HG02970 (cell line): Measurements from ENCODE around the gene BANF2.

Experiments used
- ATAC-seq: cut with Tn5 transposase; IDR thresholded peaks from one replicate; pipeline ENCODE4 v1.9.1; 2021; ENCODE audit warnings: mild to moderate bottlenecking, moderate library complexity, moderate number of reproducible peaks; ENCODE audit not compliant: unreplicated experiment, low FRiP score

BANF2 gene

GRCh38 chr20:17732907-17733521 lies 33.2 kb downstream of the BANF2 start:
- ATAC-seq, result no peak

GRCh38 chr20:17733767-17734304 lies 34.1 kb downstream of the BANF2 start:
- no peak for ATAC-seq

DNA sequence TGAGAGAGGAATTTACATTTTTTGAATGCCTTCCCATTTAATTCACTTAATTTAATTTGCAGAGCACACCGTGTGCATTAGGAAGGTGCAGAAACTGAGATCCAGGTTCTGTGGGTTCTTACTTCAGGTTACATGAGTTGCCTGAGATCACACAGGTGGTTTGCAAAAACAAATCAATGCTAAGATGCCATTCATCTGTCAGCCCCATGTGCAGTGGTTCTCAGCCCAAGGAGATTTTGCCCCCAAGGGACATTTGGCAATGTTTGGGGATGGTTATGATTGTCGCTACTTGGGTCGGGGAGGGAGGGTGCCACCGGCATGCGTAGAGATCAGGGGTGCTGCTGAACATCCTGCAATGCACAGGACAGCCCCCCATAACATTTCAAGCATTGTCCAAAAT lies 34.6 kb downstream of the BANF2 start:
- ATAC-seq, result no peak

- ATAC-seq, result no peak
These were observed 35.5 kb downstream of the BANF2 start for GRCh38 chr20:17735206-17735804.

DNA sequence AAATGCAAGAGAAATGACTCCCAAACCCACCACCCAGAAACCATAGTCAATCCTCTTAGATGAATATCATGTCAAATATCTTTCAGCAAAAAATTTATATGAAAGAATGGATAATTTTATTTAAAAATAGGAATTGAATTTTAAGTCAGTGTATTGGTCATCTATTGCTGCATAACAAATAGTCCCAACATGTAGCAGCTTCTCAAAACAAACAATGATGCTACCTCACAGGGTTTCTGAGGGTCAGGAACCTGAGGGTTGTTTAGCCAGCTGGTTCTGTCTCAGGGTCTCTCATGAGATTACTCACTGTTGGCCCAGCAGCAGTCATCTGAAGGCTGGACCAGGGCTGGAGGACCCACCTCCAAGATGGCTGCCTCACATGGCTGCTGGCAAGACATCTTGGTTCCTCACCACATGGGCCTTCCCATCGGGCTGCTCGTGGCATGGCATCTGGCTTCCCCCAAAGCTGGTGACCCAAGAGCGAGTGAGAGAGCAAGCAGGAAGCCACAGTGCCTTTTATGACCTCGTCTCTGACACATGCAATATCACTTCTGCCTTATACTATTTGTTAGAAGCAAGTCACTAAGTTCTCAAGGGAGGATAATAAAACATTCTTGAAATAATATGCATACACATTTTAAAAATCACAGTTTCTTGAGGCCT lies 36.3 kb downstream of the BANF2 start:
- no peak for ATAC-seq

- no peak for ATAC-seq
These were observed 38.4 kb downstream of the BANF2 start for GRCh38 chr20:17738154-17738553.

GRCh38 chr20:17741220-17741619 lies 41.5 kb downstream of the BANF2 start:
- no peak for ATAC-seq

GRCh38 chr20:17742731-17743130 lies 43.0 kb downstream of the BANF2 start:
- ATAC-seq, result no peak

DNA sequence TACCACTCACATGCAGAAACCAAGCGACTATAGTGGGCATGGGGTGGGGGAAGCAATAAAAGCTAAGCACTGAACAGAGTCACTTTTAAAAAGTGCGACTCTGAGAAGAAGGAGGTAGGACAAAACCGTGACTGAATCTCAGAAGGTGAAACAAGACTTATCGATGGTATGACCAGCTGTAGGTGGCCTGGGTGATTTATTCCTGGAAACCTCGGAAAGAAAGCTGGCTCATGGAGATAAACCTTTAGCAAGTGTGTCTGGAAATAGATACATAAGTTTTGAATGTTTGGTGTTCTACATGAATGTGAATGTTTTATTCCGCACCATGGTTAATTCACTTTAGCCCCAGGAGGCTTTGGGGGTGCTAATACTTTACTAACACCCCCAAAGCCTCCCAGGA lies 43.9 kb downstream of the BANF2 start:
- no peak for ATAC-seq

DNA sequence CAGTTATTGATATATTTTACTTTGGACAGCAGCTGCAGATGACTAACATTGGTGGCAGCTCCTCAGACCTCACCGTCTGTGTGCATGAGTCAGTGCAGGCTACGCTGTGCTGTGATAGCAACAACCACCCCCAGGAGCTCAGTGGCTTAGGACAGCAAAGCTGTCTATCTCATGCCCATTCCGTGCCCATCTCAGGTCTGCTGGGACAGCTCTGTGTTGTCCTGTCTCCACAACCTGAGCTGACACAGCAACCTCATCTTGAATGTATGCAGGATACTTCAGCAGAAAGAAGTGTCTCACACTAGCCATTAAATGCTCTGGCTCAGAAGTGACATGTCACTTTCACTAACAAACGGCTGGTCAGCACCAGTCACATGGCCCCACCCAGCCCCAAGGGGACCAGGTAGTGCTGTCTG lies 47.7 kb downstream of the BANF2 start:
- ATAC-seq, result no peak

DNA sequence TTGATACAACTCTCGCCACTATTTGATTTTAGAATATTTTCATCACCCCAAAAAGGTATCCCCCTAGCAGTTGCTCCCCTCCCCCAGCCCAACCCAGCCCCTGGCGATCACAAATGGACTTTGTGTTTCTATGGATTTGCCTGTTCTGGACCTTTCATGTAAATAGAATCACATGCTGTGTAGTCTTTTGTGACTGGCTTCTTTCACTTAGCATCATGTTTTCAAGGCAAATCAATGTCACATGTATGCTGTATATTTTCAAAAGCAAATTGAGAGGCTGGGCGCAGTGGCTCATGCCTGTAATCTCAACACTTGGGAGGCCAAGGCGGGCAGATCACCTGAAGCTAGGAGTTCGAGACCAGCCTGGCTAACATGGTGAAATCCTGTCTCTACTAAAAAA lies 48.5 kb downstream of the BANF2 start:
- no peak for ATAC-seq

- ATAC-seq, result no peak
These were observed 49.8 kb downstream of the BANF2 start for GRCh38 chr20:17749626-17749977.

GRCh38 chr20:17749978-17750721 lies 50.4 kb downstream of the BANF2 start:
- ATAC-seq, result no peak

GRCh38 chr20:17750722-17751045 lies 50.9 kb downstream of the BANF2 start:
- no peak for ATAC-seq

DNA sequence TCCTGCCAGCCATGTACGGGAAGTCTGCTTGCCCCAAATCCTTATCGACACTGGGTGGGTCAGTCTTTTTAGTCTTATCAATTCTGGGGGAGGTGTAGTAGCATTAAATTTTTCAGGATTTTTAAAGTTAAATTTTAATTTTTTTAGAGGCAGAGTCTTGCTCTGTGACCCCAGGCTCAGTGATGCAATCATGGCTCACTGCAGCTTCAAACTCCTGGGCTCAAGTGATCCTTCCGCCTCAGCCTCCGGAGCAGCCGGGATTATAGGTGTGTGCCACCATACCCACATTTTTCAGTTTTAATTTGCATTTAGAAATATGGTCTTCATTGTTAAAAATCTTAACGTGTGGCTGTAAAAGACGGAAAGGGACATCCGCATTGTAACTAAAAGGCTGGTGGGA lies 51.9 kb downstream of the BANF2 start:
- ATAC-seq, result no peak

- no peak for ATAC-seq
These were observed 52.7 kb downstream of the BANF2 start for GRCh38 chr20:17752459-17752858.

GRCh38 chr20:17753516-17753915 lies 53.8 kb downstream of the BANF2 start:
- ATAC-seq, result no peak

DNA sequence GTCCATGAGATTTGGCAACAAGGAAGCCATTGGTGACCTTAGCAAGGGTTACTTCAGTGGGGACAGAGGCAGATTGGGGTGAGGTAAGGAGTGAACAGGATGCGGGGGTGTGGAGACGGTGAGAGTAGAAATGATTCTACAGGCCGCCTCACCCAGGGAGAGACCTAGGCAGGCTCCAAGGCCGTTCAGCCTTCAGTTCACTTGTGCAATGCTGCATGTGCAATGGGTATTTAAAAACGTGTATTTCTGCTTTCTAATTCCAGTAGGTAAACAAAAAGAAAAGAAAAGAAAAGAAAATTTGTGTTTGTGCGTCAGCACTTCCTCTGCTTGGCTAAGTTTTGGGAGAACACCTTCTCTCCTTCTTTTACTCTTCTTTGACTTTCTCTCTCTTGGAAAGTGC lies 56.8 kb downstream of the BANF2 start:
- no peak for ATAC-seq

DNA sequence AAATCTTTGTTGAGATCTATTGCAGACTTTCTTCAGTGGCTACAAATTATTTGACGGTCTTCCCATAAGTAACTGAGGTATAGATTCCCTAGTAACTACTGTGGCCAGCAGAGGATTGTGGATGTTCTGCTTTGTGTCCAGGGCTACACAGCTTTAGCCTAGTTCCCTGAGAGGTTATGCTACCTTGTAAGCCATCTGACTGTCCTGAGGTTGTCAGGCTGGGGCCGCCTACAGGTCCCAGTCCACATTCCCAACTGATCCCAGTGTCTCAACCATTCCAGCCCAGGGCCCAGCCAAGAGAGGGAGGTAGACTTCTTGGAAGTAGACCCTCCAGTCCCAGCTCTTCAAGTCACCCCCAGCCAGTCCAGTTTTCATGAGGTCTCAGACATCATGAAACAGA lies 57.7 kb downstream of the BANF2 start:
- no peak for ATAC-seq

DNA sequence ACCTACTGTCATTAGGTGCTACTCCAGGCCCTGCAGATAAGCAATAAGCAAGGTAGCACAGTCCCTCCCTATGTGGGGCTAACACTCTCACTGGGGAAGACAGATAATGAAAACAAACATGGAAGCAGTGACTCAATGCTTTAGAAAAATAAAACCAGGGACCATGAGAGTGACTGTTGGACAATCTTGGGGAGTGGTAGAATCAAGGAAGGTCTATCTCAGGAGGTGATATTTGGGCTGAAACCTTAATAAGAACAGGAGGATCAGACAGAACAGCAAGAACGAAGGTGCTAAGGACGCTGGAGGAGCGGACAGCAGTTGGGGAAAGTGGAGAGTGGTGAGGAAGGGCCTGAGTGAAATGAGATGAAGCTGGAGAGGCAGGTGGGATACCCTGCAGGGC lies 58.2 kb downstream of the BANF2 start:
- no peak for ATAC-seq

DNA sequence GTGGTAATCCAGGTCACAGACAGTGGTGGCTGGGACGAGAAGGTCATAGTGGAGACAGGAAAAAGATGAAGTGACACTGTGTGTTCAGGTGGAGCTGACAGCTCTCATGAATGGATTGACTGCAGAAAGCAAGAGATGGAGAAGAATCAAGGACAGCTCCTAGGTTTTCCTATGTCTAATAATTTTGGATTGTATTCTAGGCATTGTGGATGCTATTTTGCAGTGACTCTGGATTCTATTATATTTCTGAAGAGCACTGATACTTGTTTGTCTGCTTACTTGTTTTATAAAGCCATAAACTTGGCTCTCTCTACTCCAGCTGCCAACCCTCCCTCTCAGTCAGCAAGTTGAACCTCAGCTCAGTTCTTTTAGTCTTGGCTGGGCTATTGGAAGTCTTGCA lies 58.7 kb downstream of the BANF2 start:
- ATAC-seq, result no peak
